ENCODE measurements around the gene NOCT.

GRCh38 chr4:139083956-139084803 lies 68.6 kb downstream of the NOCT start:
- TF ChIP-seq POLR2A (IDR thresholded peaks at IDR 0.05; ENCODE audit: low read length) (peak; percentile 69), GATA1 (IDR thresholded peaks at IDR 0.05; ENCODE audit: low read depth, low read length) (no peak)

Data from erythroblast (primary cell).